ENCODE data around the gene PROCR. TPM values are rescaled to one million over a fixed set of nuclear protein-coding genes. Genes with fewer than 3 reads are reported as not detected.
"Not testable (repeated sequence)": the region's sequence is repeated elsewhere in the genome, so short reads cannot be mapped to it uniquely, and the experiment has no call there.

The PROCR gene
- total RNA-seq, 2 experiments from 2014 or later = 1.0 to 1.1 TPM

DNA sequence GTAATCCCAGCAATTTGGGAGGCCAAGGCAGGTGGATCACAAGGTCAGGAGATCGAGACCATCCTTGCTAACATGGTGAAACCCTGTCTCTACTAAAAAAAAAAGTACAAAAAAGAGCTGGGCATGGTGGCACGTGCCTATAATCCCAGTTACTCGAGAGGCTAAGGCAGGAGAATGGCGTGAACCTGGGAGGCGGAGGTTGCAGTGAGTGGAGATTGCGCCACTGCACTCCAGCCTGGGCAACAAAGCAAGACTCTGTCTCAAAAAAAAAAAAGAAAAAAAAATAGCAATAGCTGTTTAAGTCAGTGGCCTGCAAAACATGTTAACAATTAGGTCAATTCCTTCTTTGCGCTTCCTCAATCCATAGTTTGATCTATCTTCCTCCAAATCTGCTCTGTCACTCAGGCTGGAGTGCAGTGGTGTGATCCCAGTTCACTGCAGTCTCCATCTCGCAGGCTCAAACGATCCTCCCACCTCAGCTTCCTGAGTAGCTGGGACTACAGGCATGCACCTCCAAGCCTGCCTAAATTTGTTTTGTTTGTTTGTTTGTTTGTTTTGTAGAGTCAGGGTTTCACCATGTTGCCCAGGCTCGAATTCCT is 14.9 kb downstream of the PROCR start:
- H3K27me3 Mint-ChIP-seq; H3K4me1 Mint-ChIP-seq (ENCODE audit: low read depth); POLR2A ChIA-PET; H3K9me3 Mint-ChIP-seq; DNase-seq; H3K4me3 Mint-ChIP-seq; H3K36me3 Mint-ChIP-seq; intact Hi-C loops (cut with micrococcal nuclease); H3K27ac Mint-ChIP-seq; CTCF ChIA-PET: not testable (repeated sequence)

DNA sequence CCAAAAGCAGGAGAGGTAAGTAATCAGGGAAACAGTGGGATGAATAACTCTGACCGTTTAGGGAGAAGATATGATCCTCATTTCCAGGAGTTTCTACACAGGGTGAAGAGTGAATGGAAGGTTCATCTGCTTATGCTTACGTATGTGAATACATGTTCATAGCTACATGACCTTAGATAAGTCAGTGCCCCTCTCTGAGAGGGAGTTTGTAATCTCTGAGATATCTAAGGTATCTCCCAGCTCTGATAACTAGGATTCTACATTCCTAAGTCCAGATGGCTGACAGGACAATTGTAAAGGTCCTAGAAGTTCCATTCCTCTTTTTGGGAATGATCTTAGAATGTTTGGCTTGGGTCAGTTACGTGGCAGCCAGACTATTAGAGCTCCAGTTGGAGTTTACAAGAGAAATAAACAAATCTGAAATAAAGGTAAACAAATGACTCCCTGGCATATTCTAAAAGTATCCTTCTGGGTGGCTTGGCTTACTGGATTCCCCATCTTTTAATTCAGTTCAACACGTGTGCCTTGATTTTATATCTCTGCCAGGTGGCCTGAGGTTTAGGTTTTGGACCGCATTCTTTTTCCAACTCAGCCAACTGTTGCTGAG is 15.8 kb downstream of the PROCR start:
- DNase-seq = no peak
- no peaks in the 10 kb centered on the region for H3K27me3 Mint-ChIP-seq
- ChIA-PET POLR2A (no interaction called here), CTCF (no interaction called here)
- intact Hi-C loops (cut with micrococcal nuclease) = no loop called here
- H3K9me3 Mint-ChIP-seq = no peaks in the 10 kb centered on the region
- no peak overlapping the region for H3K4me3 Mint-ChIP-seq
- no peaks in the 10 kb centered on the region for H3K36me3 Mint-ChIP-seq
- H3K27ac Mint-ChIP-seq = no peak overlapping the region
- H3K4me1 Mint-ChIP-seq (ENCODE audit: low read depth) = no peaks in the 10 kb centered on the region

DNA sequence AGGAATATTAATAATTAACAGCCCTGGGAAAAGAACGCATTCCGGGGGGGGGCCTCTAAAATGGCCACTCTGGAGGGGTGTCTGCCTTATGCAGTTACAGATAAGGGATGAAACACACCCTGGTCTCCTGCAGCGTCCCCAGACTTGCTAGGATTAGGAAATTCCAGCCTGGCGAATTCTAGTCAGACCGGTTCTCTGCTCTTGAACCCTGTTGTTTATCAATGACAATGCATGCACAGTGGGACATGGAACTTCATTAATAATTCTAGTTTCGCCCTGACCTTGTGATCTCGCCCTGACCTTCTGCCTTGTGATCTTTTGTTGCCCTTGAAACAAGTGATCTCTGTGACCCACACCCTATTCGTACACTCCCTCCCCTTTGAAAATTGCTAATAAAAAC is 17.4 kb downstream of the PROCR start:
- CTCF ChIA-PET = interaction anchor here (0.5 kb wide), 1 partner anchor 93 kb away, joined by 3 read pairs; no protein-coding TSS in a partner anchor
- H3K27ac Mint-ChIP-seq; POLR2A ChIA-PET; DNase-seq; H3K9me3 Mint-ChIP-seq; H3K27me3 Mint-ChIP-seq; intact Hi-C loops (cut with micrococcal nuclease); H3K4me3 Mint-ChIP-seq; H3K4me1 Mint-ChIP-seq (ENCODE audit: low read depth); H3K36me3 Mint-ChIP-seq: not testable (repeated sequence)

DNA sequence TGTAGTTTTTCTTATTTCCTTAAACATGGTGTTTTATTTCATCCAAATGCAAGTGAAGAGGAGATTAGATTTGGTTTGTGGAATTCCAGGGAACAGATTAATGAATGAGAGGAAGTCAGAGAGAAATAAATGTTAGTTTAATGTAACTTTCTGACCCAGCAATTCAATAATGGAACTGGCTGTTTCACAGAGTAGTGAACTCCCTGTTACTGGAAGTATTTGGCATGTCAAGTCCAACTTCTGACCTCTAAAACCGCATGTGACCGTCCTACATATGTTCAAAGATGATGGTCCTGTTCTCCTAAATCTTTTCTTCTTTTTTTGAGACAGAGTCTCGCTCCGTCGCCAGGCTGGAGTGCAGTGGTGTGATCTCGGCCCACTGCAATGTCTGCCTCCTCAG is 18.7 kb downstream of the PROCR start:
- Mint-ChIP-seq H3K27me3 (no peaks in the 10 kb centered on the region), H3K4me1 (ENCODE audit: low read depth) (no peaks in the 10 kb centered on the region), H3K4me3 (no peak overlapping the region), H3K9me3 (no peaks in the 10 kb centered on the region), H3K27ac (no peak overlapping the region), H3K36me3 (peaks cover 2% of the 10 kb centered on the region)
- intact Hi-C loops (cut with micrococcal nuclease) = no loop called here
- no peak for DNase-seq
- CTCF ChIA-PET = no interaction called here
- POLR2A ChIA-PET = no interaction called here

DNA sequence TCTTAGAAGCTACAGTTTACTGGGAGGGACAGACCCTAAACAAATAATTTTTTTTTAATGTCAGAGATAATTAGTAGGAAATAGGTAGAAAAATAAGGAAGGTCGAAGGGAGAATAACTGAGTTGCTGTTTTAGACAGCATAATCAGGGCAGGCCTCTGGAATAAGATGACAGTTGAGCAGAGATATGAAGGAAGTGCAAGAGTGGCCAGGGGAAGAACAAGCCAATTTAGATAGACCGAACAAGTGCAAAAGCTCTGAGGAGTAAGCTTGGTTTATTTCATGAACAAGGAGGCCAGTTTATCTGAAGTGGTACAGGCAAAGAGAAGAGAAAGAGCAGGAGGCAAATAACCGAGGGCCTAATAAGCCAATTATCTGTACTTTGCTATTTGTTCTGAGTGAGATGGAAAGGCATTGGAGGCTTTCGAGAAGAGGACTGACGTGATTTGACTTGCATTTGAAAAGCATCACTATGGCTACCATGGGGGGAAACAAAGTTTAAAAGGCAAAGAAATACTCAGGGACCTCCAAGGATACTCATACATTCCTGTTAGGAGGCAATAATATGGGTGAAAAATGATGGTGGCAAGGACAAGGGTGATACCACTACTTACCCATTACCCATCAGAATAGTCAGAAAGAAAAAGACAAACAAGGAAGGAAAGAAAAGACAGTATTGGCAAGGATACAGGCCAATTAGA is 19.7 kb downstream of the PROCR start:
- Mint-ChIP-seq H3K27ac (no peak overlapping the region), H3K4me1 (ENCODE audit: low read depth) (no peaks in the 10 kb centered on the region), H3K27me3 (no peaks in the 10 kb centered on the region), H3K36me3 (peaks cover 6% of the 10 kb centered on the region), H3K9me3 (peaks cover 5% of the 10 kb centered on the region), H3K4me3 (no peak overlapping the region)
- POLR2A ChIA-PET = no interaction called here
- DNase-seq = no peak
- intact Hi-C loops (cut with micrococcal nuclease) = no loop called here
- CTCF ChIA-PET = no interaction called here

DNA sequence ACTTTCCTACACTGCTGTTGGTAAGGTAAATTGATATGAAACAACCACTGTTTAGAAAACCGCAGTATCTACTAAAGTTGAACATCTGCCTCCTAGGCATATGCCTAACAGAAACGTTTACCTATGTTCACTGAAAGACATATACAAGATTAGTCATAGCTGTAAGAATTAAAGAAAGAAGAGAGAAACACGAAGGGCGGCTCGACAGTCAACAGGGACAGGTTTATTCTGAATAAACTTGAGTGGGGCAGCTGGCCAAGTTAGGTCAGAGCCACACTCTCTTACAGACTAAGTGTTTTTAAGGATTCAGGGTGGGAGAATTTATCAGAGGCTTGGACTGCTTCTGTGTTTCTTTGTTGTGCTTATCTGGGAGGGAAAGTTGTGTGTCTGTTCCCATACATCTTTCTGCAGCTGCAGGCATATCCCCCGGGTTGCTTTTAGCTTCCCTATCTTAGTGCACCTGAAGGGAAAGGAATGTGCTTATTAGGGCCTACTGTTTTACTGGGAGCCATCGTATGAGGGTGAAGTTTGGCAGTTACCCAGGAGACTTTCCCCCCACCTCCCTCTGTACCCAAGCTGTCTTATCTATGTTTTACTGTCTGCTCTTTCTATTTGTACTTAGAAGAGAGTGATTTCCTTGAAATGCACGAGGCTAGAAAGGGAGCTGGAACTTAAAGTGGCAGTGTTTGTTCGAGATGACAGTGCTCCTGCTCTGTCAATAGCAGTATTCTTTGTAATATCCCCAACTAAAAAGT is 20.4 kb downstream of the PROCR start:
- CTCF ChIA-PET = no interaction called here
- Mint-ChIP-seq H3K27ac (no peak overlapping the region), H3K4me3 (no peak overlapping the region), H3K36me3 (peaks cover 10% of the 10 kb centered on the region), H3K27me3 (no peaks in the 10 kb centered on the region), H3K9me3 (peaks cover 12% of the 10 kb centered on the region), H3K4me1 (ENCODE audit: low read depth) (no peaks in the 10 kb centered on the region)
- intact Hi-C loops (cut with micrococcal nuclease) = no loop called here
- POLR2A ChIA-PET = no interaction called here
- no peak for DNase-seq

DNA sequence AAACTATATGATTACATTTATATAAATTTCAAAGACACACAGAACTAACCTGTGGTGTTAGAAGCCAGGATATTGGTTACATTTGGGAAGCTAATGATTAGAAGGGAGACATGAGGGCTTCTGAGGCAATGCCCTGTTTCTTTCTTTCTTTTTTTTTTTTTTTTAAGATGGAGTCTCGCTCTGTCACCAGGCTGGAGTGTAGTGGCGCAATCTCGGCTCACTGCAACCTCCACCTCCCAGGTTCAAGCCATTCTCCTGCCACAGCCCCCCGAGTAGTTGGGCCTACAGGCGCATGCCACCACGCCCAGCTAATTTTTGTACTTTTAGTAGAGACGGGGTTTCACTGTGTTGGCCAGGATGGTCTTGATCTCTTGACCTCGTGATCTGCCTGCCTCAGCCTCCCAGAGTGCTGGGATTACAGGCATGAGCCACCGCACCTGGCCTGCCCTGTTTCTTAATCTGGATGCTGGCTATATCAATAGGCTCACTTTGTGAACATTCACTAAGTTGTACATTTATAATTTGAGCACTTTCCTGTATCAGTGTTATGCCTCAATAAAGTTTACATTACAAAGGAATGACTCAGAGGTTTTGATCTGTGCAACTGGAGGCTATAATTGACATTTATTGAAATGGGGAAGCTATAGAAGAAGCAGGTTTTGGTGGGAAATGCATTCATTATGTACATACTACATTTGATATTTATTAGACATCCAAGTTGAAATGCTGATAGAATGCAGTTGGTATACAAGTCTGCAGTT is 21.3 kb downstream of the PROCR start:
- CTCF ChIA-PET = interaction anchor here (2.1 kb wide), 1 partner anchor 16 kb away, joined by 9 read pairs; no protein-coding TSS in a partner anchor
- POLR2A ChIA-PET; DNase-seq; H3K27me3 Mint-ChIP-seq; H3K4me3 Mint-ChIP-seq; H3K27ac Mint-ChIP-seq; intact Hi-C loops (cut with micrococcal nuclease); H3K4me1 Mint-ChIP-seq (ENCODE audit: low read depth): not testable (repeated sequence)
- H3K9me3 Mint-ChIP-seq = peaks cover 14% of the 10 kb centered on the region
- H3K36me3 Mint-ChIP-seq = peaks cover 12% of the 10 kb centered on the region

DNA sequence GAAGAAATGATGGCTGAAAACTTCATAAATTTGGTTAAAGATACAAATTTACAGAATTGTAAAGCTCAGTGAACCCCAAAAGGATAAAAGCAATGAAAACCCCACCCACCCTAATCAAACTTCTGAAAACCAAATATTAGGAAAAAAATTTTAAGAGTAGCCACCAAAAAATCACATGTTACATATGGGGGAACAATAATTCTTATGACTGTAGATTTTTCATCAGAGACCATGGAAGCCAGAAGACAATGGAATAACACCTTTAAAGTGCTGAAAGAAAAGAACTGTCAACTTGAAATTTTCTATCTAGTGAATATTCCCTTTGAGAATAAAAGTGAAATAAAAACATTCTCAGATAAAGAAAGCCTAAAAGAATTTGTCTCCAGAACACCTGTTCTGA is 24.4 kb downstream of the PROCR start:
- no peaks in the 10 kb centered on the region for H3K4me1 Mint-ChIP-seq (ENCODE audit: low read depth)
- ChIA-PET CTCF (interaction anchor here (2.3 kb wide), 1 partner anchor 100 kb away, joined by 6 read pairs; no protein-coding TSS in a partner anchor), POLR2A (no interaction called here)
- H3K9me3 Mint-ChIP-seq = peaks cover 25% of the 10 kb centered on the region
- peaks cover 23% of the 10 kb centered on the region for H3K36me3 Mint-ChIP-seq
- DNase-seq = no peak
- H3K27ac Mint-ChIP-seq = no peak overlapping the region
- H3K4me3 Mint-ChIP-seq = no peak overlapping the region
- no peaks in the 10 kb centered on the region for H3K27me3 Mint-ChIP-seq
- intact Hi-C loops (cut with micrococcal nuclease) = no loop called here

DNA sequence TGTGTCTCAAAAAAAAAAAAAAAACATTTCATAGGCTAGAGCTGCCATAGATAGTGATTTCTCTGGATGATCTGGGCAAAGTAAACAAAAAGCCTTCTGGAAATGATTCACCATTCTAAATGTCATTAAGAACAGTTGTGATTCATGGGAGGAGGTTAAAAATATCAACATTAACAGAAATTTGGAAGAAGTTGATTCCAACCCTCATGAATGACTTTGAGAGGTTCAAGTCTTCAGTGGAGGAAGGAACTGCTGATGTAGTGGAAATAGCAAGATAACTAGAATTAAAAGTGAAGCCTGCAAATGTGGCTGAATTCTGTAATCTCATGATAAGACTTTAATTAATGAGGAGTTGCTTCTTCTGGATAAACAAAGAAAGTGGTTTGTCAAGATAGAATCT is 27.9 kb downstream of the PROCR start:
- H3K4me1 Mint-ChIP-seq (ENCODE audit: low read depth) = no peaks in the 10 kb centered on the region
- ChIA-PET POLR2A (no interaction called here), CTCF (no interaction called here)
- H3K27ac Mint-ChIP-seq = no peak overlapping the region
- H3K4me3 Mint-ChIP-seq = no peak overlapping the region
- H3K9me3 Mint-ChIP-seq = peaks cover 25% of the 10 kb centered on the region
- H3K27me3 Mint-ChIP-seq = no peaks in the 10 kb centered on the region
- no peak for DNase-seq
- intact Hi-C loops (cut with micrococcal nuclease) = loop anchor here (10.0 kb wide), 1 partner anchor 245 kb away; the partner anchor contains the start of genes GSS and MYH7B
- peaks cover 23% of the 10 kb centered on the region for H3K36me3 Mint-ChIP-seq

DNA sequence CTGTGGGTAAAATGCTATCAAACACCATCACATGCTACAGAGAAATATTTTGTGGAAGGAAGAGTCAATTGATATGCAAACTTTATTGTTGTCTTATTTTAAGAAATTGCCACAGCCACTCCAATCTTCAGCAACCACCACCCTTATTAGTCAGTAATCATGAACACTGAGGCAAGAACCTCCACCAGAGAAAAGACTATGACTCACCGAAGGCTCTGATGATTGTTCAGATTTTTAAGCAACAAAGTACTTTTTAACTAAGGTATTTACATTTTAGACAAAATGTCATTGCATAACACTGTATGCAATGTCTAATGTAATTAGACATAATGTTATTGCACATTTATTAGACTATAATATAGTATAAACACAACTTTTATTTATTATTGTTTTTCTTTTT is 28.4 kb downstream of the PROCR start:
- Mint-ChIP-seq H3K9me3 (peaks cover 25% of the 10 kb centered on the region), H3K27ac (no peak overlapping the region), H3K4me1 (ENCODE audit: low read depth) (no peaks in the 10 kb centered on the region), H3K27me3 (no peaks in the 10 kb centered on the region), H3K4me3 (no peak overlapping the region), H3K36me3 (peaks cover 21% of the 10 kb centered on the region)
- CTCF ChIA-PET = no interaction called here
- no peak for DNase-seq
- POLR2A ChIA-PET = no interaction called here
- intact Hi-C loops (cut with micrococcal nuclease) = loop anchor here (10.0 kb wide), 1 partner anchor 245 kb away; the partner anchor contains the start of genes GSS and MYH7B

DNA sequence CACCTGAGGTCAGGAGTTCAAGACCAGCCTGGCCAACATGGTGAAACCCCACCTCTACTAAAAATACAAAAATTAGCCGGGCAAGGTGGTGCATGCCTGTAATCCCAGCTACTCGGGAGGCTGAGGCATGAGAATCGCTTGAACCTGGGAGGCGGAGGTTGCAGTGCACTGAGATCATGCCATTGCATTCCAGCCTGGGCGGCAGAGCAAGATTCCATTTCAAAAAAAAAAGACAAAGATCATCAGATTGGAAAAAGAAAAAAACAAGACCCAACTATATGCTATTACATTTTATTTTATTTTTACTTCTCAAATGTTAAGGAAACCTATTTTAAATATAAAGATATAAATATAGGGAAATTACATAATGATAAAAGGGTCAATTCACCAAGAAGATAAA is 29.6 kb downstream of the PROCR start:
- CTCF ChIA-PET; H3K27ac Mint-ChIP-seq; H3K4me1 Mint-ChIP-seq (ENCODE audit: low read depth); DNase-seq; H3K27me3 Mint-ChIP-seq; POLR2A ChIA-PET; H3K4me3 Mint-ChIP-seq: not testable (repeated sequence)
- Mint-ChIP-seq H3K9me3 (peaks cover 20% of the 10 kb centered on the region), H3K36me3 (peaks cover 19% of the 10 kb centered on the region)
- intact Hi-C loops (cut with micrococcal nuclease) = loop anchor here (10.0 kb wide), 1 partner anchor 247 kb away; the partner anchor contains the start of genes GSS and MYH7B

DNA sequence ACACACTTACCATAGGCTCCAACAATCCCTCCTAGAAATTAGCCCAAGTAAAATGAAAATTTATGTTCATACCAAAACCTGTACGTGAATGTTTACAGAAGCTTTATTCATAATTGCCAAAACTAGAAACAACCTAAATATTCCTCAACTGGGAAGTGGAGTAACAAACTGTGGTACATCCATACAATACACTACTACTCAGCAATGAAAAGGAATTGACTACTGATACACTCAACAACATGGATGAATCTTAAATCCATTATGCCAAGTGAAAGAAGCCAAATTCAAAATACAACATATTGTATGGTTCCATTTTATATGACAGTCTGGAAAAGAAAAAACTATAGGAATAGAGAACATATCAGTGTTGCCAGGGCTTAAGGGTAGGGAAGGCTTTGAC is 34.9 kb downstream of the PROCR start:
- intact Hi-C loops (cut with micrococcal nuclease) = loop anchor here (10.0 kb wide), 1 partner anchor 252 kb away; the partner anchor contains the start of genes GSS and MYH7B
- H3K9me3 Mint-ChIP-seq = no peaks in the 10 kb centered on the region
- no peak overlapping the region for H3K27ac Mint-ChIP-seq
- POLR2A ChIA-PET = no interaction called here
- no peak overlapping the region for H3K4me3 Mint-ChIP-seq
- no peaks in the 10 kb centered on the region for H3K36me3 Mint-ChIP-seq
- CTCF ChIA-PET = interaction anchor here (3.9 to 5.1 kb wide), 2 partner anchors 62 to 111 kb away, joined by 22 to 64 read pairs; no protein-coding TSS in a partner anchor
- DNase-seq = no peak
- H3K4me1 Mint-ChIP-seq (ENCODE audit: low read depth) = no peaks in the 10 kb centered on the region
- H3K27me3 Mint-ChIP-seq = no peaks in the 10 kb centered on the region

Measured in activated CD4-positive, alpha-beta memory T cell treated with anti-CD3 and anti-CD28 coated beads for 36 hours (primary cell).